ENCODE data around the gene FAM234B.

FAM234B gene

GRCh38 chr12:13093191-13093847 is 49.1 kb downstream of the FAM234B start:
- no peak for DNase-seq (ENCODE audit: low spot score)

- no peak for DNase-seq (ENCODE audit: low spot score)
Measured at GRCh38 chr12:13093848-13094220, 49.7 kb downstream of the FAM234B start.

GRCh38 chr12:13094367-13094766 is 50.2 kb downstream of the FAM234B start:
- DNase-seq (ENCODE audit: low spot score), result no peak

- no peak for DNase-seq (ENCODE audit: low spot score)
Measured at GRCh38 chr12:13095266-13095995, 51.2 kb downstream of the FAM234B start.

- DNase-seq (ENCODE audit: low spot score), result no peak
Measured at GRCh38 chr12:13097491-13098011, 53.4 kb downstream of the FAM234B start.

- DNase-seq (ENCODE audit: low spot score), result no peak
Measured at GRCh38 chr12:13099066-13099843, 55.1 kb downstream of the FAM234B start.

GRCh38 chr12:13099844-13100604 is 55.8 kb downstream of the FAM234B start:
- no peak for DNase-seq (ENCODE audit: low spot score)

- no peak for DNase-seq (ENCODE audit: low spot score)
Measured at GRCh38 chr12:13100605-13100881, 56.4 kb downstream of the FAM234B start.

- peak; percentile 84 for DNase-seq (ENCODE audit: low spot score)
Measured at GRCh38 chr12:13100882-13101769, 56.9 kb downstream of the FAM234B start.

- no peak for DNase-seq (ENCODE audit: low spot score)
Measured at GRCh38 chr12:13101821-13102375, 57.7 kb downstream of the FAM234B start.

GRCh38 chr12:13102461-13103195 is 58.4 kb downstream of the FAM234B start:
- DNase-seq (ENCODE audit: low spot score), result no peak

- DNase-seq (ENCODE audit: low spot score), result no peak
Measured at GRCh38 chr12:13103391-13104033, 59.3 kb downstream of the FAM234B start, which contains the start of gene GSG1. Gene GSG1, minus strand, starts transcription at chr12:13103667. Its CDS starts 155 bp downstream, at chr12:13103512.

- DNase-seq (ENCODE audit: low spot score), result no peak
Measured at GRCh38 chr12:13104409-13104808, 60.2 kb downstream of the FAM234B start.

GRCh38 chr12:13105781-13106180 is 61.6 kb downstream of the FAM234B start:
- DNase-seq (ENCODE audit: low spot score), result no peak

GRCh38 chr12:13106666-13107065 is 62.5 kb downstream of the FAM234B start:
- no peak for DNase-seq (ENCODE audit: low spot score)

GRCh38 chr12:13112968-13113367 is 68.8 kb downstream of the FAM234B start:
- no peak for DNase-seq (ENCODE audit: low spot score)

- peak; percentile 57 for DNase-seq (ENCODE audit: low spot score)
Measured at GRCh38 chr12:13114251-13115052, 70.3 kb downstream of the FAM234B start.

- no peak for DNase-seq (ENCODE audit: low spot score)
Measured at GRCh38 chr12:13116259-13116658, 72.1 kb downstream of the FAM234B start.

- DNase-seq (ENCODE audit: low spot score), result no peak
Measured at GRCh38 chr12:13117029-13117428, 72.8 kb downstream of the FAM234B start.

Measured in COLO829 (cell line).